BLaER1 (cell line): Measurements from ENCODE around the gene TBX21.
A peak's percentile ranks its signal among the peaks of the same experiment; 100 is the strongest.

Source experiments
- H3K27ac ChIP-seq: shearing (Covaris generic); formaldehyde crosslinking; 2 replicates; pipeline ENCODE4 v1.8.1; 2022
- H3K27me3 ChIP-seq: shearing (Covaris generic); formaldehyde crosslinking; 2 replicates; pipeline ENCODE4 v1.8.1; 2022
- H3K36me3 ChIP-seq: shearing (Covaris generic); formaldehyde crosslinking; 2 replicates; pipeline ENCODE4 v1.8.1; 2022
- H3K4me1 ChIP-seq: shearing (Covaris generic); formaldehyde crosslinking; 2 replicates; pipeline ENCODE4 v1.8.1; 2022
- H3K4me2 ChIP-seq: shearing (Covaris generic); formaldehyde crosslinking; 2 replicates; pipeline ENCODE4 v1.8.1; 2022
- H3K4me3 ChIP-seq: shearing (Covaris generic); formaldehyde crosslinking; 2 replicates; pipeline ENCODE4 v1.8.1; 2022
- H3K9ac ChIP-seq: shearing (Covaris generic); formaldehyde crosslinking; 2 replicates; pipeline ENCODE4 v1.8.1; 2022
- H3K9me3 ChIP-seq: shearing (Covaris generic); formaldehyde crosslinking; 2 replicates; pipeline ENCODE4 v1.8.1; 2022
- H4K20me1 ChIP-seq: shearing (Covaris generic); formaldehyde crosslinking; 2 replicates; pipeline ENCODE4 v1.8.1; 2022
- Cebpa-rat ChIP-seq: shearing (Covaris generic); IDR thresholded peaks from 2 replicates; pipeline ENCODE4 v1.8.1; 2022

Gene TBX21, protein sequence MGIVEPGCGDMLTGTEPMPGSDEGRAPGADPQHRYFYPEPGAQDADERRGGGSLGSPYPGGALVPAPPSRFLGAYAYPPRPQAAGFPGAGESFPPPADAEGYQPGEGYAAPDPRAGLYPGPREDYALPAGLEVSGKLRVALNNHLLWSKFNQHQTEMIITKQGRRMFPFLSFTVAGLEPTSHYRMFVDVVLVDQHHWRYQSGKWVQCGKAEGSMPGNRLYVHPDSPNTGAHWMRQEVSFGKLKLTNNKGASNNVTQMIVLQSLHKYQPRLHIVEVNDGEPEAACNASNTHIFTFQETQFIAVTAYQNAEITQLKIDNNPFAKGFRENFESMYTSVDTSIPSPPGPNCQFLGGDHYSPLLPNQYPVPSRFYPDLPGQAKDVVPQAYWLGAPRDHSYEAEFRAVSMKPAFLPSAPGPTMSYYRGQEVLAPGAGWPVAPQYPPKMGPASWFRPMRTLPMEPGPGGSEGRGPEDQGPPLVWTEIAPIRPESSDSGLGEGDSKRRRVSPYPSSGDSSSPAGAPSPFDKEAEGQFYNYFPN

GRCh38 chr17:47733047-47733673 lies at the start of gene TBX21:
TSS of gene TBX21 (plus strand) at chr17:47733236. CDS start at chr17:47733455, 219 bp downstream.
- peak within 1 kb of the TSS; percentile 91 for H3K4me2 ChIP-seq
- peak within 1 kb of the TSS; percentile 68 for H3K27ac ChIP-seq
- H3K4me3 ChIP-seq: peak within 1 kb of the TSS; percentile 77
- H3K27me3 ChIP-seq: peaks cover 26% of the 10 kb centered on the region
- no peaks in the 10 kb centered on the region for H3K36me3 ChIP-seq
- peaks cover 59% of the 10 kb centered on the region for H3K4me1 ChIP-seq
- no peak for TF ChIP-seq Cebpa-rat
- H3K9ac ChIP-seq: peak within 1 kb of the TSS; percentile 76
- no peaks in the 10 kb centered on the region for H3K9me3 ChIP-seq
- no peaks in the 10 kb centered on the region for H4K20me1 ChIP-seq

DNA sequence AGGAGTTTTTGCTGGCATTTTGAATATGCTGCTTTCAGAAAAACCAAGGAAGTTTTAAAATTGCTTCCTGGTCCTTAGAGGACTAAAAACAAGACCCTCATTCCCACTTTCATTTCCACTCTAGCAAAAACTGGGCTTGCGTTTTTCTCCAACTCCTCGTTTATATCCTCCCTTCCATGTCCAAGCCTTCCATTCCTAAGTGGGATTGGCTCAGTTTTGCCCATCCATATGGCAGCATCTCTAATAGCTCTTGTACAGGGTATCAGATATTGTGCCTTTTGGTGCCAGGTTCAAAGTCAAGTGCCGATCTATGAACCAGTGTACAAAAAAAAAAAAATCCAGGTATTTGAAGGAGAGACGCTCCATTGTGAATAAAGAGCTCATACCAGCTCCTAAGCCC lies 49.0 kb upstream of the TBX21 start:
- Histone ChIP-seq H3K36me3 (peaks cover 95% of the 10 kb centered on the region), H3K9ac (no peak overlapping the region), H4K20me1 (peaks cover 39% of the 10 kb centered on the region), H3K4me3 (no peak overlapping the region), H3K27me3 (no peaks in the 10 kb centered on the region), H3K9me3 (no peaks in the 10 kb centered on the region), H3K27ac (no peak overlapping the region), H3K4me1 (peaks cover 25% of the 10 kb centered on the region), H3K4me2 (no peak overlapping the region)
- TF ChIP-seq Cebpa-rat: no peak

DNA sequence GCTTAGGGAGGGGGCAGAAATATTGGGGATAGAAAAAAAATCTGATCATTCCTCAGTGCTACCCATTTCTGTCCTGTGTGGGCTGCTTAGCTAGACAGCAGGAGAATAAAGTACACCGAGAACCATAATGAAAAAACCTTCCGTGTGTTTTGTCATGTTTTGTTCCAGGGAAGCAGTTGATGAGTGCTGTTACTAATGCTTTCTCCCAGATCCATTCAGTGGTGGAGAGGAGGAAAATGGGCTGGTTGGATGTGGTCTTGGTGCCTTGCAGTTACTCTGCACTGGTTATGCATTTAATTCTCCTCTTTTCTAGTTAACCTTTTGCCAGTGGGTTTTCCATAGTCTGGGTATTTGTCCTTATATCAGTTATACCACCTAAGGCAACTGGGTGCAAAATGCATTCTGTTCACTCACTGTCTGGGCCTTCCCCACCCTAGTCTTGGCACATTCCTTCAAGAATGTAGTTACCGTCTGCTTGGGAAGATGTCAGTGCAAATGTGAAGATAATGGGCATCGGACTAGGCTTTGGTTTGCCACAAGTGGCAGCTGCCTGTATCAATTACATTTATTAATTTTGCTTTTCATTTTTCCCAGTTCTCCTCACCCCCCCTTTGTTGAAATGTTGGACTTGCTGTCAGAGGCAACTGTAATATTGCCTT lies 48.4 kb upstream of the TBX21 start:
- Histone ChIP-seq H3K4me1 (peaks cover 18% of the 10 kb centered on the region), H3K4me3 (no peak overlapping the region), H3K4me2 (no peak overlapping the region), H3K9ac (no peak overlapping the region), H3K27me3 (no peaks in the 10 kb centered on the region), H3K36me3 (peaks cover 88% of the 10 kb centered on the region), H3K9me3 (no peaks in the 10 kb centered on the region), H3K27ac (no peak overlapping the region), H4K20me1 (peaks cover 33% of the 10 kb centered on the region; the same call in 1 of the 2 replicates)
- no peak for TF ChIP-seq Cebpa-rat

DNA sequence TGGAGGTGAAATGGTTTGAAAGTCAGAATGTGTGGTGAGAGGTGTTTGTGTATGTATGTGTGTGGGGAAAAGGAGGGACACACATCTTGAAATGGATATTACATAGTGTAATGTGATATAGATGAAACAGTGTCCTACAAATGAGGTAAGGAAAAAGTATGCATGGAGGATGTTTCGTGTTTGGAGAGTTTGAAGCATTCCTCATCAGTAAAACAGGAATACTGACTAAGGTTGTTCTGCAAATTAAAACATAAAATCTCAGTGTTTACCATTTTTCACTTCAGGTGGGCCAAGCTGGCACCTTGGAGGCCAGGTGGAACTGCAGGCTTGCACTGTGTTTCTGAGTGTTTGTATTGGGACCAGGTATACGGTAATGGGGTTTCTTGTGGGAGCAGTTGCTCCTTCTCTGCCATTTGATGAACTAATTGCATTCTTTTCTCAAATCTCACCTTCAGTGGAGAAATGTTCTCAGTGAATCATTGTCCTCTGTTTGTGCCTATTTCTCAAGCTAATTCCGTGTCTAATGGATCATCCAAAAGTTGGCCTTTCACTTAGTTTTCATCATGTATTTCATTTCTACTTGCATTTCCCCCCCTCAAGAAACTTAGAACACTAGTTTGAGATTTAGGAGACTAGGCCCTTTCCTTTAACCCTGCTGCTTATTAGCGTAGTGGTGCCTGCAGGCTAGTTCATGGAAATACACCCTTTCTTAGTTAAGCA lies 47.3 kb upstream of the TBX21 start:
- Histone ChIP-seq H3K27ac (no peak overlapping the region), H3K4me2 (no peak overlapping the region), H3K4me1 (peaks cover 17% of the 10 kb centered on the region), H3K4me3 (no peak overlapping the region), H3K9me3 (no peaks in the 10 kb centered on the region), H3K9ac (no peak overlapping the region), H4K20me1 (peaks cover 22% of the 10 kb centered on the region; the same call in 1 of the 2 replicates), H3K36me3 (peaks cover 78% of the 10 kb centered on the region), H3K27me3 (no peaks in the 10 kb centered on the region)
- no peak for TF ChIP-seq Cebpa-rat

DNA sequence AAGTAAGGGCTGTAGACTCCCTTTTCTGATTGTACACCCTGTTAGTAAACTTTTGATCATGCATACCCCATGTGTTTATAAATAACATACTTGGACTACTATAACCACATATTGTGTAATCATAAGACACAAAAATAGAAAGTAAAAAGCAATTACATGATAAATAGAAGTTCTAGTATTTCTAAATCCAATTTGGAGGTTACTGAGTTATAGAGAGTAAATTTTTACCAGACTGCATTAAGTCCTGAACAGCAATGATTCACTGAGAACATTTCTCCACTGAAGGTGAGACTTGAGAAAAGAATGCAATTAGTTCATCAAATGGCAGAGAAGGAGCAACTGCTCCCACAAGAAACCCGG lies 46.8 kb upstream of the TBX21 start:
- H3K4me3 ChIP-seq: no peak overlapping the region
- TF ChIP-seq Cebpa-rat: no peak
- no peaks in the 10 kb centered on the region for H3K9me3 ChIP-seq
- no peak overlapping the region for H3K27ac ChIP-seq
- H3K4me1 ChIP-seq: peaks cover 17% of the 10 kb centered on the region
- H4K20me1 ChIP-seq: peaks cover 17% of the 10 kb centered on the region; the same call in 1 of the 2 replicates
- no peak overlapping the region for H3K4me2 ChIP-seq
- no peak overlapping the region for H3K9ac ChIP-seq
- peaks cover 72% of the 10 kb centered on the region for H3K36me3 ChIP-seq
- no peaks in the 10 kb centered on the region for H3K27me3 ChIP-seq

DNA sequence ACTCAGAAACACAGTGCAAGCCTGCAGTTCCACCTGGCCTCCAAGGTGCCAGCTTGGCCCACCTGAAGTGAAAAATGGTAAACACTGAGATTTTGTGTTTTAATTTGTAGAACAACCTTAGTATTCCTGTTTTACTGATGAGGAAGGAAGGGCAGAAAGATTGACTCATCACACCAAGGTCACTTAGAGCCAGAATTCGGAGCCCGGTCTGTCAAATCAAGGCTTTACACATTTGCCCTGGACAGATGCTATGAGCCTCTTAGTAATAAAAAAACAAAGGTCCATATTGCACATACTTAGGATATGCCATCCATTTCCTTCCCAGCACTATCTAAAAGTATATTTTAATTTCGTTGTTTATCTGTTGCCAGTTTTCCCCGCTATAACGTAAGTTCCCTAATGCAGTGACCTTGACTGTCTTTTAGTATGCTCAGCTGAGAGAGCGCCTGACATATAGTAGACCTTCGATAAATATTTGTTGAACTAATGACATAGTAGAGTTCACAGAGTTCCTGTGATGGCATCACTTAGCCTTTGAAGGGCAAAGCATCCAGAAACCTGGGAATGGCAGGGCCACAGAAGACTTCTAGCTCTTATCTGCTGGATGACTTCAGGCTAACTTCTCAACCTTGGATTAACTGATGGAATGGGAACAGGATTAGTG lies 46.2 kb upstream of the TBX21 start:
- Histone ChIP-seq H4K20me1 (peaks cover 11% of the 10 kb centered on the region; the same call in 1 of the 2 replicates), H3K27me3 (no peaks in the 10 kb centered on the region), H3K4me1 (peaks cover 20% of the 10 kb centered on the region), H3K36me3 (peaks cover 67% of the 10 kb centered on the region), H3K9ac (no peak overlapping the region), H3K4me3 (no peak overlapping the region), H3K27ac (no peak overlapping the region), H3K9me3 (no peaks in the 10 kb centered on the region), H3K4me2 (no peak overlapping the region)
- no peak for TF ChIP-seq Cebpa-rat

GRCh38 chr17:47687328-47687690 lies 45.7 kb upstream of the TBX21 start:
- Histone ChIP-seq H3K4me2 (no peak overlapping the region), H3K9me3 (no peaks in the 10 kb centered on the region), H3K4me3 (no peak overlapping the region), H3K9ac (no peak overlapping the region), H3K4me1 (peaks cover 25% of the 10 kb centered on the region), H3K27ac (no peak overlapping the region), H3K36me3 (peaks cover 62% of the 10 kb centered on the region), H3K27me3 (no peaks in the 10 kb centered on the region), H4K20me1 (0 out of 2 replicates have a peak, but pooled peaks cover 9% of the 10 kb centered on the region)
- TF ChIP-seq Cebpa-rat: no peak

DNA sequence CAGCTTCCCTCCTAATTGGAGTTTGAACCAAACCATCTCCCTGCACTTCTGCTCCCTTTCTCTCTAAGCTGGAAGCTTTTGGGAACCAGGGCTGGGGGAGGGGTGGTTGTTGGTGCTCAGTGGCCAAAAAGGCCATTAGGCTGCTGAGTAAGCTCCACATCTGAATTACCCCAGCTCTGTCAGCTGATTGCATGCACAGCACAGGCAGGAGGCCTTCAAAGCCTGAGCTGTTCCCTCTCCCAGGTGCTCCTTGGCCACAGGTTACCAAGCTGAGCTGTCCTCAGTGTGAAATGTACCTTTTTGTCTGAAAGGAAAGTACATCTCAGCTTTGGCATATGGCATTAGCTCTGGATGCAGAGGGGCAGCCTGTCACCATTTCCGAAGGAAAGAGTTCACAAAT lies 45.3 kb upstream of the TBX21 start:
- H3K4me3 ChIP-seq: no peak overlapping the region
- TF ChIP-seq Cebpa-rat: no peak
- no peak overlapping the region for H3K9ac ChIP-seq
- H3K27me3 ChIP-seq: no peaks in the 10 kb centered on the region
- no peak overlapping the region for H3K27ac ChIP-seq
- H3K4me2 ChIP-seq: no peak overlapping the region
- 0 out of 2 replicates have a peak, but pooled peaks cover 9% of the 10 kb centered on the region for H4K20me1 ChIP-seq
- H3K9me3 ChIP-seq: no peaks in the 10 kb centered on the region
- H3K4me1 ChIP-seq: peaks cover 29% of the 10 kb centered on the region
- peaks cover 58% of the 10 kb centered on the region for H3K36me3 ChIP-seq

DNA sequence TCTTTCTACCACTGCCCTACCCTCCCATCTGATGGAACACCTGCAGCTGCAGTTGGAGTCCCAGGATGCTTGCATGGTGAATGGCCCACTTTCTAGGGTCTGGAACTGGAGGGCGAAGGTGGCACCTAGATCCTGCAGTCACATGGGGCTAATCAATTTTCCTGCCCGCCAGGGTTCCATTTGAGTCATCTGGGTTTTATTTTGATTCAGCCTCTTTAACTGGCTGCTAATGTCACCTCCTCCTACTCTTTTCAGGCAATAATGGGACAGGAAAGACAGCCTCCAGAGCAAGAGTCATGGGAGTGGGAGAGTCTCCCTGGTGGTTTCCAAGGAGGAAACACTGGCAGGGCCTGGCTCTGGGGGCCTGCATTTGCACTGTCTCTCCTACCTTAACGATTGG lies 42.9 kb upstream of the TBX21 start:
- no peak overlapping the region for H3K27ac ChIP-seq

More for the DNA sequence above, 42.9 kb upstream of the TBX21 start:
- peaks cover 34% of the 10 kb centered on the region for H3K36me3 ChIP-seq
- no peaks in the 10 kb centered on the region for H3K9me3 ChIP-seq
- no peak overlapping the region for H3K9ac ChIP-seq
- peaks cover 40% of the 10 kb centered on the region for H3K4me1 ChIP-seq
- no peaks in the 10 kb centered on the region for H3K27me3 ChIP-seq
- no peak for TF ChIP-seq Cebpa-rat
- H3K4me3 ChIP-seq: no peak overlapping the region
- H3K4me2 ChIP-seq: peak overlapping the region; percentile 1; the same call in 1 of the 2 replicates
- no peaks in the 10 kb centered on the region for H4K20me1 ChIP-seq
